ENCODE data around the gene FTO. TPM values are rescaled to one million over a fixed set of nuclear protein-coding genes. Genes with fewer than 3 reads are reported as not detected.

Gene FTO
- polyA plus RNA-seq, 3 donors: 16.8 to 51.0 (median 37.7) TPM

DNA sequence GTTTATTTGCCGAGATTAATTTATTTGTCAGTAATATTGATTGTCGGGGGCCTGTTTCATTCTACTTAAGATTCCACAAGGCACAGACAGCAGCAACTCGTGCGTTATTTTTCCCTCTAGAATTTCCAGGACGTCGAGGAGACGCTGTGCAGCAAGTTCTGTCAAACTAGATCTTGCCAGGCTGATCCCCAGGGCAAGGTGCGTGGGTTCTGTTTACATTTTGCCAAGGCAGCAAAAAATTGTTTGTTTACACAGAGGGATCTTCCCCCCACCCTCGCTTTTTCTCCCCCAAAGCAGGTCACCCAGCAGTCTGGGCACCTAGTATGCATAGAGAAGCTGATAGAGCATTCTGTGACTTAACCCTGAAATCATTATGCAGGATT lies 471.2 kb downstream of the FTO start:
- Histone ChIP-seq H3K27me3 (ENCODE audit: control insufficient read depth in 2 of 2, insufficient read depth in 2 of 2, low read length in 2 of 2) (peaks cover 3 to 4% of the 10 kb centered on the region in 2 donors), H3K9ac (ENCODE audit: insufficient read depth, low read length, poor library complexity, severe bottlenecking) (no peak overlapping the region), H3K4me3 (replicated peaks in 1 of 3; ENCODE audit: low read depth in 2 of 3, low read length in 3 of 3) (no peak overlapping the region), H3K27ac (ENCODE audit: low read depth in 1 of 2, low read length in 2 of 2) (no peak overlapping the region), H3K36me3 (replicated peaks in 1 of 2; ENCODE audit: control insufficient read depth in 1 of 2, insufficient read depth in 2 of 2, low read length in 2 of 2) (no peaks in the 10 kb centered on the region), H2AFZ (ENCODE audit: insufficient read depth, low read depth, low read length, poor library complexity, severe bottlenecking) (no peak overlapping the region), H3K9me3 (replicated peaks in 1 of 2; ENCODE audit: control insufficient read depth in 1 of 2, insufficient read depth in 1 of 2, low read length in 2 of 2) (no peaks in the 10 kb centered on the region), H3K4me2 (replicated peaks; ENCODE audit: extremely low read depth, low read length, poor library complexity, severe bottlenecking) (no peak overlapping the region), H3K4me1 (ENCODE audit: control insufficient read depth in 1 of 2, insufficient read depth in 2 of 2, low read length in 2 of 2) (peaks cover 0 to 8% of the 10 kb centered on the region in 2 donors), H3K79me2 (ENCODE audit: insufficient read depth, low read length) (no peaks in the 10 kb centered on the region), H4K20me1 (ENCODE audit: insufficient read depth, low read length) (no peaks in the 10 kb centered on the region)
- TF ChIP-seq, protein P1, sequence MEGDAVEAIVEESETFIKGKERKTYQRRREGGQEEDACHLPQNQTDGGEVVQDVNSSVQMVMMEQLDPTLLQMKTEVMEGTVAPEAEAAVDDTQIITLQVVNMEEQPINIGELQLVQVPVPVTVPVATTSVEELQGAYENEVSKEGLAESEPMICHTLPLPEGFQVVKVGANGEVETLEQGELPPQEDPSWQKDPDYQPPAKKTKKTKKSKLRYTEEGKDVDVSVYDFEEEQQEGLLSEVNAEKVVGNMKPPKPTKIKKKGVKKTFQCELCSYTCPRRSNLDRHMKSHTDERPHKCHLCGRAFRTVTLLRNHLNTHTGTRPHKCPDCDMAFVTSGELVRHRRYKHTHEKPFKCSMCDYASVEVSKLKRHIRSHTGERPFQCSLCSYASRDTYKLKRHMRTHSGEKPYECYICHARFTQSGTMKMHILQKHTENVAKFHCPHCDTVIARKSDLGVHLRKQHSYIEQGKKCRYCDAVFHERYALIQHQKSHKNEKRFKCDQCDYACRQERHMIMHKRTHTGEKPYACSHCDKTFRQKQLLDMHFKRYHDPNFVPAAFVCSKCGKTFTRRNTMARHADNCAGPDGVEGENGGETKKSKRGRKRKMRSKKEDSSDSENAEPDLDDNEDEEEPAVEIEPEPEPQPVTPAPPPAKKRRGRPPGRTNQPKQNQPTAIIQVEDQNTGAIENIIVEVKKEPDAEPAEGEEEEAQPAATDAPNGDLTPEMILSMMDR (IDR thresholded peaks at IDR 0.05): no peak
- Mint-ChIP-seq H3K4me1 (peaks cover 18% of the 10 kb centered on the region), H3K4me3 (no peak overlapping the region), H3K9me3 (peaks cover 0 to 2% (median 0%) of the 10 kb centered on the region in 7 donors), H3K27ac (no peak overlapping the region), H3K27me3 (ENCODE audit: low read depth in 3 of 3) (peaks cover 3 to 15% (median 4%) of the 10 kb centered on the region in 3 donors), H3K36me3 (no peaks in the 10 kb centered on the region)
- 87% methylated on average over 6 of the region's 9 CpGs for WGBS (ENCODE audit: insufficient coverage)
- DNase-seq: no peak
- intact Hi-C loops (cut with micrococcal nuclease): no loop called here

DNA sequence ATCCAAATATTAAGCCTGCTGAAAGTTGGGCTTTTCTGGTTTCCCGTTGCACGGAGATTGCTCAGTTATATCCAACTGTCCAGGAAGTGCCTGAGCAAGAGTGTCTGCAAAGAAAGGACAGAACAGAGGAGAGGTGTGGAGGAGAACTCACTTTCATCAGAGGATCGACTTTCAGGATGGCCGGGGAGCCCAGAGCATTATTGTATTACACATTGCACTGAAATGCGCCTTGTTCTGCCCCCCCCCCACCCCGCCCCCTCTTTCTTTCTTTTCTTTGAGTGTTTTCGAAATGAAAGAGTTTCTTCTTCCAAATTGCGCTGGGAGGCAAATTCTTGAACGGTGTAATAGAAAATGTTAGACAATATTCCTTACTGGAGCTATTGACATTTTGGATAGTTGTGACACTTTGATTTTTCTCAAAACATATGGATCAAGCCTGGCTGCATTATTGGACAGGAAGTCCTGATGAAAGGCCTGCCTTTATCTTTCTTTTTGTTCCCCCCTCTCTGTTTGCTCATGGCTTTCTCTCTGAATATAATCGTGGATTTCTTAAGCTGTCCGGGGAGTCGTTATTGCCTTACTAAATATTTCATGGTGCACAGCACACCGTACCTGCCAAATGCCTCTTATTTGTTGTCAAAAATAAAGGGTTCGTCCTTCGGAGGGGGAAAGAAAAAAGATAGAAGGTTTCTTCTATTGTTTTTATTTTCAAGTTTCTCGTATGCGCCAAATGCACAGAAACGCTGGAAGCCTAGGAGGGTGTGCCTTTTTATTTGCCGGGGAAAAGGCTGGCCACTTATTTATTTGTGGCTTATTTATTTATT lies 471.8 kb downstream of the FTO start:
- 74% methylated on average over 7 of the region's 19 CpGs for WGBS (ENCODE audit: insufficient coverage)
- peaks cover 2 to 15% (median 4%) of the 10 kb centered on the region in 3 donors for H3K27me3 Mint-ChIP-seq (ENCODE audit: low read depth in 3 of 3)
- TF ChIP-seq, protein P1 (IDR thresholded peaks at IDR 0.05): no peak

More for the DNA sequence above, 471.8 kb downstream of the FTO start:
- no peak for DNase-seq
- no peak overlapping the region for H3K4me2 ChIP-seq (replicated peaks; ENCODE audit: extremely low read depth, low read length, poor library complexity, severe bottlenecking)
- H3K36me3 ChIP-seq (replicated peaks in 1 of 2; ENCODE audit: control insufficient read depth in 1 of 2, insufficient read depth in 2 of 2, low read length in 2 of 2): no peaks in the 10 kb centered on the region
- no peaks in the 10 kb centered on the region for H3K79me2 ChIP-seq (ENCODE audit: insufficient read depth, low read length)
- no peak overlapping the region for H3K27ac Mint-ChIP-seq
- no peak overlapping the region for H3K27ac ChIP-seq (ENCODE audit: low read depth in 1 of 2, low read length in 2 of 2)
- H3K27me3 ChIP-seq (ENCODE audit: control insufficient read depth in 2 of 2, insufficient read depth in 2 of 2, low read length in 2 of 2): peaks cover 3 to 4% of the 10 kb centered on the region in 2 donors
- no peak overlapping the region for H2AFZ ChIP-seq (ENCODE audit: insufficient read depth, low read depth, low read length, poor library complexity, severe bottlenecking)
- no peak overlapping the region for H3K9ac ChIP-seq (ENCODE audit: insufficient read depth, low read length, poor library complexity, severe bottlenecking)
- no peaks in the 10 kb centered on the region for H3K9me3 ChIP-seq (replicated peaks in 1 of 2; ENCODE audit: control insufficient read depth in 1 of 2, insufficient read depth in 1 of 2, low read length in 2 of 2)
- H3K9me3 Mint-ChIP-seq: peaks cover 0 to 2% (median 0%) of the 10 kb centered on the region in 7 donors
- no peaks in the 10 kb centered on the region for H4K20me1 ChIP-seq (ENCODE audit: insufficient read depth, low read length)
- H3K4me3 Mint-ChIP-seq: no peak overlapping the region
- no peaks in the 10 kb centered on the region for H3K36me3 Mint-ChIP-seq
- intact Hi-C loops (cut with micrococcal nuclease): no loop called here
- no peak overlapping the region for H3K4me3 ChIP-seq (replicated peaks in 1 of 3; ENCODE audit: low read depth in 2 of 3, low read length in 3 of 3)
- peaks cover 0 to 8% of the 10 kb centered on the region in 2 donors for H3K4me1 ChIP-seq (ENCODE audit: control insufficient read depth in 1 of 2, insufficient read depth in 2 of 2, low read length in 2 of 2)
- peaks cover 18% of the 10 kb centered on the region for H3K4me1 Mint-ChIP-seq

All from CD14-positive monocyte (primary cell).